CD14-positive monocyte (primary cell): Measurements from ENCODE around the gene FOXM1. TPM values are rescaled to one million over a fixed set of nuclear protein-coding genes. Genes with fewer than 3 reads are reported as not detected.

Experiments
- DNase-seq, 3 donors: peaks; one replicate each; pipeline ENCODE4 v3.0.0-alpha.2; 2011 to 2022
- H2AFZ ChIP-seq: 2 replicates; pipeline ENCODE4 v1.6.0; 2012; ENCODE audit warnings: mild to moderate bottlenecking, low read depth, low read length, inconsistent platforms; ENCODE audit not compliant: insufficient read depth, poor library complexity, severe bottlenecking
- H3K27ac ChIP-seq, 2 donors: 1 replicate in 1 of 2; 2 replicates in 1 of 2; pipeline ENCODE4 v1.5.1; 2012 to 2013; ENCODE audit warnings: low read length in 2 of 2, control low read depth in 1 of 2, inconsistent platforms in 1 of 2, low read depth in 1 of 2, mild to moderate bottlenecking in 1 of 2
- H3K27me3 ChIP-seq, 2 donors: one replicate each; pipeline versions ENCODE4 v1.6.0 to v1.6.1; 2011 to 2013; ENCODE audit warnings: low read length in 2 of 2; ENCODE audit not compliant: control insufficient read depth in 2 of 2, insufficient read depth in 2 of 2
- H3K36me3 ChIP-seq, 2 donors: replicated peaks in 1 of 2; 1 replicate in 1 of 2; 2 replicates in 1 of 2; pipeline versions ENCODE4 v1.5.1 to v1.6.1; 2012 to 2013; ENCODE audit warnings: low read length in 2 of 2, control low read depth in 1 of 2, inconsistent platforms in 1 of 2, mild to moderate bottlenecking in 1 of 2; ENCODE audit not compliant: insufficient read depth in 2 of 2, control insufficient read depth in 1 of 2
- H3K4me1 ChIP-seq, 2 donors: 1 replicate in 1 of 2; 2 replicates in 1 of 2; pipeline versions ENCODE4 v1.5.1 to v1.6.1; 2012 to 2013; ENCODE audit warnings: low read length in 2 of 2, control low read depth in 1 of 2, inconsistent platforms in 1 of 2, mild to moderate bottlenecking in 1 of 2, moderate library complexity in 1 of 2; ENCODE audit not compliant: insufficient read depth in 2 of 2, control insufficient read depth in 1 of 2
- H3K4me2 ChIP-seq: replicated peaks from 2 replicates; pipeline ENCODE3; 2012; ENCODE audit warnings: low read length, moderate library complexity, mild to moderate bottlenecking; ENCODE audit not compliant: poor library complexity, severe bottlenecking; ENCODE audit errors: extremely low read depth
- H3K4me3 ChIP-seq, 3 experiments: fragments of 200-600 bp in 1 of 3; sonication (generic) in 1 of 3; replicated peaks in 1 of 3; 1 replicate in 2 of 3; 2 replicates in 1 of 3; pipeline ENCODE4 v1.5.1; 2011 to 2013; ENCODE audit warnings: low read length in 3 of 3, mild to moderate bottlenecking in 3 of 3, control low read depth in 2 of 3, low read depth in 2 of 3, inconsistent platforms in 1 of 3, moderate library complexity in 1 of 3
- H3K79me2 ChIP-seq: 2 replicates; pipeline ENCODE4 v1.6.0; 2012; ENCODE audit warnings: mild to moderate bottlenecking, control low read depth, inconsistent platforms, low read length, moderate library complexity; ENCODE audit not compliant: insufficient read depth
- H3K9ac ChIP-seq: 2 replicates; pipeline ENCODE4 v1.6.0; 2017; ENCODE audit warnings: low read length, mild to moderate bottlenecking; ENCODE audit not compliant: insufficient read depth, poor library complexity, severe bottlenecking
- H3K9me3 ChIP-seq, 2 donors: replicated peaks in 1 of 2; 1 replicate in 1 of 2; 2 replicates in 1 of 2; pipeline versions ENCODE4 v1.5.1 to v1.6.1; 2012 to 2013; ENCODE audit warnings: low read length in 2 of 2, control low read depth in 1 of 2; ENCODE audit not compliant: control insufficient read depth in 1 of 2, insufficient read depth in 1 of 2
- H4K20me1 ChIP-seq: 2 replicates; pipeline ENCODE4 v1.6.0; 2012; ENCODE audit warnings: mild to moderate bottlenecking, low read length, control low read depth, moderate library complexity; ENCODE audit not compliant: insufficient read depth
- H3K27ac Mint-ChIP-seq, 7 donors: one replicate each; pipeline ENCODE4 v1.8.0; 2020; ENCODE audit warnings: mild to moderate bottlenecking in 7 of 7, mixed read lengths in 7 of 7, moderate library complexity in 6 of 7, inconsistent platforms in 2 of 7
- H3K27me3 Mint-ChIP-seq, 3 donors: one replicate each; pipeline ENCODE4 v1.8.0; 2021 to 2022; ENCODE audit warnings: low read depth in 3 of 3, mild to moderate bottlenecking in 3 of 3, mixed read lengths in 3 of 3, moderate library complexity in 3 of 3, inconsistent platforms in 1 of 3
- H3K36me3 Mint-ChIP-seq, 2 donors: one replicate each; pipeline ENCODE4 v1.8.0; 2020; ENCODE audit warnings: mixed read lengths in 2 of 2, inconsistent platforms in 1 of 2, mild to moderate bottlenecking in 1 of 2
- H3K4me1 Mint-ChIP-seq: one replicate; pipeline ENCODE4 v1.8.0; 2020; ENCODE audit warnings: mild to moderate bottlenecking, mixed read lengths
- H3K4me3 Mint-ChIP-seq, 2 donors: one replicate each; pipeline ENCODE4 v1.8.0; 2020; ENCODE audit warnings: mild to moderate bottlenecking in 2 of 2, mixed read lengths in 2 of 2, moderate library complexity in 1 of 2
- H3K9me3 Mint-ChIP-seq, 7 donors: one replicate each; pipeline ENCODE4 v1.8.0; 2020 to 2022; ENCODE audit warnings: mixed read lengths in 7 of 7, mild to moderate bottlenecking in 6 of 7, moderate library complexity in 6 of 7, inconsistent platforms in 2 of 7
- WGBS: methylation state at CpG from one replicate; pipeline ENCODE4 v1.1.5; 2013; ENCODE audit warnings: missing lambda C conversion rate; ENCODE audit not compliant: insufficient coverage; 5-methylcytosine and 5-hydroxymethylcytosine counted together
- intact Hi-C, 2 donors: fragments of 100-400 bp; cut with micrococcal nuclease; formaldehyde crosslinking; loops; one replicate each; pipeline versions ENCODE4 v1.15.0 to v1.15.1; 2023
- polyA plus RNA-seq, 3 donors: library from polyadenylated mRNA; depleted of rRNA in 1 of 3; unstranded in 2 of 3; stranded (reverse) in 1 of 3; fragments of 300-500 nt in 2 of 3; fragments of >200 nt in 1 of 3; fragmentation: Illumina TruSeq in 2 of 3; gene quantifications; 1 replicate in 2 of 3; 2 replicates in 1 of 3; pipeline ENCODE4 v1.2.3, GENCODE V29; 2012 to 2021
- TF ChIP-seq, protein P1 (sequence below): fragments of 200-600 bp; IDR thresholded peaks from one replicate; pipeline ENCODE4 v1.8.0; 2022; ENCODE audit warnings: antibody characterized with exemption, mild to moderate bottlenecking

Gene FOXM1
- polyA plus RNA-seq, 3 donors: 0.03 TPM; not detected in 2

DNA sequence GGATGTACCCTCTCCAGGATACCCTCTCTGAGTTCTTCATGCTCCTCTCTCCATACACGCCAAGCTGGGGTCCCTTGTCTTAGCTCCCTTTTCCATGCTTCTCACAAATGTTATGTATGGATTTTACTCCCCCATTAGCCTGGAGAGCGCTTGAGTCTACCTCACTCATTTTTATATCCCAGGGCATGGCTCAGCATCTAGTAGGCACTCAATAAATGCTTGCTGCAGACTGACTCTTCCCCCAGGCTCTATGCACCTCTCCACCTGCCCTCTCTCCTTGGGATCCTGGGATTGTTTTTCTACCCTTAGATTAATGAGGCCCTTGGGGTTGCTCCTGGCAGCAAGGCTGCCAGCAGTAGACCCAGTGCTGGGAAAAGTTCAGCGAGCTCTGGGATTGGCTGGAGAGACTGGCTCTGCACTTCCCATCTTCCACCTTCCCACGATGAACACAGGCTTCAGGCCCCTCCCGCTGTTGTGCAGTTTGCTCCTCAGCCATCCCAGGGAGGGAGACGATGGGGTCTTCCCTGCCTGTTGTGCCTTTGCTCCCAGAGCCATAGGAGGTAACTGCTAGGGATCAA is 44.3 kb downstream of the FOXM1 start:
- Histone ChIP-seq H4K20me1 (no peaks in the 10 kb centered on the region), H3K4me1 (no peaks in the 10 kb centered on the region), H3K4me3 (no peak overlapping the region), H3K27ac (no peak overlapping the region), H3K36me3 (peaks cover 12 to 52% of the 10 kb centered on the region in 2 donors), H3K79me2 (no peaks in the 10 kb centered on the region), H3K4me2 (no peak overlapping the region), H3K27me3 (peaks cover 0 to 4% of the 10 kb centered on the region in 2 donors), H3K9ac (no peak overlapping the region), H3K9me3 (no peaks in the 10 kb centered on the region), H2AFZ (no peak overlapping the region)
- DNase-seq: no peak
- peaks cover 0 to 1% (median 0%) of the 10 kb centered on the region in 7 donors for H3K9me3 Mint-ChIP-seq
- peak overlapping the region in 1 of 7 donors; percentile 4 for H3K27ac Mint-ChIP-seq
- intact Hi-C loops: no loop called here
- H3K27me3 Mint-ChIP-seq: peaks cover 1 to 9% (median 4%) of the 10 kb centered on the region in 3 donors
- TF ChIP-seq, protein P1, sequence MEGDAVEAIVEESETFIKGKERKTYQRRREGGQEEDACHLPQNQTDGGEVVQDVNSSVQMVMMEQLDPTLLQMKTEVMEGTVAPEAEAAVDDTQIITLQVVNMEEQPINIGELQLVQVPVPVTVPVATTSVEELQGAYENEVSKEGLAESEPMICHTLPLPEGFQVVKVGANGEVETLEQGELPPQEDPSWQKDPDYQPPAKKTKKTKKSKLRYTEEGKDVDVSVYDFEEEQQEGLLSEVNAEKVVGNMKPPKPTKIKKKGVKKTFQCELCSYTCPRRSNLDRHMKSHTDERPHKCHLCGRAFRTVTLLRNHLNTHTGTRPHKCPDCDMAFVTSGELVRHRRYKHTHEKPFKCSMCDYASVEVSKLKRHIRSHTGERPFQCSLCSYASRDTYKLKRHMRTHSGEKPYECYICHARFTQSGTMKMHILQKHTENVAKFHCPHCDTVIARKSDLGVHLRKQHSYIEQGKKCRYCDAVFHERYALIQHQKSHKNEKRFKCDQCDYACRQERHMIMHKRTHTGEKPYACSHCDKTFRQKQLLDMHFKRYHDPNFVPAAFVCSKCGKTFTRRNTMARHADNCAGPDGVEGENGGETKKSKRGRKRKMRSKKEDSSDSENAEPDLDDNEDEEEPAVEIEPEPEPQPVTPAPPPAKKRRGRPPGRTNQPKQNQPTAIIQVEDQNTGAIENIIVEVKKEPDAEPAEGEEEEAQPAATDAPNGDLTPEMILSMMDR: no peak
- H3K4me3 Mint-ChIP-seq: no peak overlapping the region
- H3K36me3 Mint-ChIP-seq: peaks cover 44 to 52% of the 10 kb centered on the region in 2 donors
- H3K4me1 Mint-ChIP-seq: peaks cover 10% of the 10 kb centered on the region
- WGBS: 96% methylated on average over 4 of the region's 6 CpGs

DNA sequence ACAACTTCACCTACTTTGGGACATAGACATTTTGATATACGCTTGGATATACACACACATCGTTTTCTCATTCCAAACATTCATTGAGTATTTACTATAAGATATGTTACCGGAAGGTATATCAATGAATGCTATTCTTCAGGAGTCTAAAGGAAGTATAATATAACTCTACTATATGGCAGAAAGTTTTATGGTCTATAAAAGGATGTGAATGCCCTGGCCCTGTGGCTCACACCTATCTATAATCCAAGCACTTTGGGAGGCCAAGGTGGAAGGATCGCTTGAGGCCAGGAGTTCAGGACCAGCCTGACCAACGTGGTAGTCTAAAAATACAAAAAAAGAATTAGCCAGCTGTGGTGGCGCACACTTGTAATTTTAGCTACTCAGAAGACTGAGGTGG is 47.7 kb downstream of the FOXM1 start:
- H3K27ac Mint-ChIP-seq: no peak overlapping the region
- H3K4me1 Mint-ChIP-seq: no peaks in the 10 kb centered on the region
- TF ChIP-seq, protein P1: no peak
- H3K4me3 ChIP-seq: no peak overlapping the region
- H3K36me3 ChIP-seq: peaks cover 46 to 86% of the 10 kb centered on the region in 2 donors
- H3K9me3 ChIP-seq: no peaks in the 10 kb centered on the region
- H3K9me3 Mint-ChIP-seq: peaks cover 0 to 1% (median 0%) of the 10 kb centered on the region in 7 donors
- no peak overlapping the region for H3K27ac ChIP-seq
- no peaks in the 10 kb centered on the region for H4K20me1 ChIP-seq
- H3K4me3 Mint-ChIP-seq: no peak overlapping the region
- no peak overlapping the region for H2AFZ ChIP-seq
- H3K9ac ChIP-seq: no peak overlapping the region
- H3K27me3 ChIP-seq: no peaks in the 10 kb centered on the region
- no peak overlapping the region for H3K4me2 ChIP-seq
- no peaks in the 10 kb centered on the region for H3K79me2 ChIP-seq
- DNase-seq: no peak
- no peaks in the 10 kb centered on the region for H3K4me1 ChIP-seq
- H3K36me3 Mint-ChIP-seq: peaks cover 75 to 82% of the 10 kb centered on the region in 2 donors
- intact Hi-C loops: no loop called here
- peaks cover under 1 to 1% (median 1%) of the 10 kb centered on the region in 3 donors for H3K27me3 Mint-ChIP-seq
- 94% methylated on average over 2 of the region's 6 CpGs for WGBS
